Endothelial cell of umbilical vein (primary cell): ENCODE results near the gene PRDM16. TPM values are rescaled to one million over a fixed set of nuclear protein-coding genes. Genes with fewer than 3 reads are reported as not detected.

Source experiments
- BruUV-seq: library from RNA; stranded (reverse); fragments of 400-500 nt; replicated peaks from 2 replicates; lab custom pipeline; 2021; lab: Mats Ljungman, UMichigan
- CTCF ChIA-PET: fragments of 300-600, 350-600 bp; sonication (Branson Sonifier 250); formaldehyde crosslinking; loops from one replicate; lab custom pipeline; 2021; ENCODE audit warnings: antibody characterized with exemption, inconsistent platforms; lab: Charles Lee
- POLR2A ChIA-PET: fragments of 300-600, 350-600 bp; sonication (Branson Sonifier 250); formaldehyde crosslinking; loops from one replicate; lab custom pipeline; 2021; ENCODE audit warnings: antibody characterized with exemption, inconsistent platforms; lab: Charles Lee
- DNase-seq: peaks from one replicate; pipeline ENCODE4 v3.0.0-alpha.2; 2011; ENCODE audit warnings: low read depth, low spot score
- FAIRE-seq: peaks from 2 replicates; lab custom pipeline; 2011; peaks lifted over from hg19 to GRCh38; lab: Jason Lieb, UNC
- H2AFZ ChIP-seq: 2 replicates; pipeline ENCODE4 v1.6.0; 2012; ENCODE audit warnings: low read depth, low read length, control low read depth, inconsistent platforms
- H3K27ac ChIP-seq: 2 replicates; pipeline ENCODE4 v1.5.1; 2011; ENCODE audit warnings: low read depth, mild to moderate bottlenecking, control low read depth, low read length, moderate library complexity; ENCODE audit not compliant: insufficient read depth
- H3K27me3 ChIP-seq, 2 experiments: 2 replicates each; pipeline versions ENCODE4 v1.6.0 to v1.6.1; 2011; ENCODE audit warnings: low read length in 2 of 2, mixed read lengths in 1 of 2; ENCODE audit not compliant: control insufficient read depth in 2 of 2, insufficient read depth in 2 of 2
- H3K36me3 ChIP-seq, 2 experiments: 2 replicates in 1 of 2; 3 replicates in 1 of 2; pipeline ENCODE4 v1.5.1; 2011; ENCODE audit warnings: low read length in 2 of 2, mild to moderate bottlenecking in 1 of 2, moderate library complexity in 1 of 2; ENCODE audit not compliant: control insufficient read depth in 2 of 2, insufficient read depth in 2 of 2; ENCODE audit errors: extremely low read depth in 1 of 2
- H3K4me1 ChIP-seq: 3 replicates; pipeline ENCODE4 v1.5.1; 2011; ENCODE audit warnings: mild to moderate bottlenecking, low read length; ENCODE audit not compliant: control insufficient read depth, insufficient read depth; ENCODE audit errors: extremely low read depth
- H3K4me2 ChIP-seq: 2 replicates; pipeline ENCODE4 v1.6.1; 2011; ENCODE audit warnings: low read length, control low read depth, mixed read lengths; ENCODE audit not compliant: insufficient read depth
- H3K4me3 ChIP-seq, 3 experiments: fragments of 200-600 bp in 1 of 3; sonication (generic), shearing (Covaris generic) in 1 of 3; replicated peaks in 1 of 3; 2 replicates each; pipeline ENCODE4 v1.5.1; 2011 to 2016; ENCODE audit warnings: control low read depth in 3 of 3, low read length in 3 of 3, mild to moderate bottlenecking in 2 of 3, inconsistent platforms in 1 of 3, low read depth in 1 of 3, moderate library complexity in 1 of 3; ENCODE audit not compliant: insufficient read depth in 1 of 3
- H3K79me2 ChIP-seq: 2 replicates; pipeline ENCODE4 v1.6.0; 2012; ENCODE audit warnings: low read length, inconsistent platforms; ENCODE audit not compliant: control insufficient read depth, insufficient read depth
- H3K9ac ChIP-seq: replicated peaks from 2 replicates; pipeline ENCODE3; 2011; ENCODE audit warnings: low read length, control low read depth; ENCODE audit not compliant: insufficient read depth; ENCODE audit errors: extremely low read depth
- H3K9me1 ChIP-seq: replicated peaks from 3 replicates; pipeline ENCODE4 v1.6.0; 2011; ENCODE audit warnings: mild to moderate bottlenecking, low read length; ENCODE audit not compliant: control insufficient read depth, insufficient read depth; ENCODE audit errors: extremely low read depth
- H3K9me3 ChIP-seq: replicated peaks from 2 replicates; pipeline ENCODE4 v1.5.1; 2012; ENCODE audit warnings: low read length, inconsistent platforms; ENCODE audit not compliant: control insufficient read depth, insufficient read depth
- H4K20me1 ChIP-seq: replicated peaks from 2 replicates; pipeline ENCODE3; 2011; ENCODE audit warnings: mild to moderate bottlenecking, low read length; ENCODE audit not compliant: control insufficient read depth, insufficient read depth; ENCODE audit errors: extremely low read depth
- CTCF ChIP-seq, 2 donors: IDR thresholded peaks; 1 replicate in 1 of 2; 2 replicates in 1 of 2; pipeline ENCODE4 v1.5.1; 2011; ENCODE audit warnings: low read length in 2 of 2, mild to moderate bottlenecking in 2 of 2, moderate library complexity in 2 of 2, control low read depth in 1 of 2, inconsistent platforms in 1 of 2, low read depth in 1 of 2; ENCODE audit not compliant: insufficient read depth in 1 of 2; ENCODE audit errors: extremely low read depth in 1 of 2
- EZH2 ChIP-seq: IDR thresholded peaks from 2 replicates; pipeline ENCODE4 v1.6.1; 2012; ENCODE audit warnings: borderline replicate concordance, low read depth, mild to moderate bottlenecking, moderate library complexity, low read length, inconsistent platforms; ENCODE audit not compliant: severe bottlenecking
- FOS ChIP-seq: IDR thresholded peaks from 2 replicates; pipeline ENCODE4 v1.6.1; 2011; ENCODE audit warnings: mild to moderate bottlenecking, low read length, moderate library complexity, borderline replicate concordance; ENCODE audit not compliant: insufficient read depth
- GATA2 ChIP-seq: IDR thresholded peaks from 2 replicates; pipeline ENCODE4 v1.7.0; 2011; ENCODE audit warnings: low read depth, mild to moderate bottlenecking, moderate library complexity, mixed read lengths, low read length; ENCODE audit not compliant: insufficient read length, insufficient read depth
- JUN ChIP-seq: IDR thresholded peaks from 2 replicates; pipeline ENCODE4 v1.6.1; 2011; ENCODE audit warnings: borderline replicate concordance, low read depth; ENCODE audit not compliant: insufficient read length, insufficient read depth
- MAX ChIP-seq: IDR thresholded peaks from 2 replicates; pipeline ENCODE4 v1.6.1; 2011; ENCODE audit not compliant: insufficient read depth, insufficient read length
- MYC ChIP-seq: IDR thresholded peaks from one replicate; pipeline ENCODE4 v1.6.1; 2011; ENCODE audit warnings: mild to moderate bottlenecking, low read depth, low read length
- POLR2A ChIP-seq: IDR thresholded peaks from 2 replicates; pipeline ENCODE4 v1.6.1; 2012; ENCODE audit warnings: low read depth, mild to moderate bottlenecking, control low read depth, low read length
- POLR2AphosphoS5 ChIP-seq: IDR thresholded peaks from 2 replicates; pipeline ENCODE4 v1.6.1; 2012; ENCODE audit warnings: low read depth, mild to moderate bottlenecking, control low read depth, low read length, moderate library complexity; ENCODE audit not compliant: insufficient read depth
- dilution Hi-C: fragments of 300-500 bp; cut with MboI; formaldehyde crosslinking; loops from one replicate; pipeline ENCODE4 v1.15.0; 2019; ENCODE audit warnings: low sequenced_read_pairs; ENCODE audit not compliant: extremely low pct_ligation_motif_present
- intact Hi-C: fragments of 100-400 bp; cut with micrococcal nuclease; formaldehyde crosslinking; loops from one replicate; pipeline ENCODE4 v1.10.0; 2022
- polyA plus RNA-seq, 4 experiments: library from polyadenylated mRNA; depleted of rRNA in 3 of 4; stranded (reverse) in 3 of 4; unstranded in 1 of 4; fragments of >200 nt; gene quantifications; 2 replicates each; pipeline versions ENCODE4 v1.2.1 to v1.2.3, GENCODE V29; 2011 to 2012; ENCODE audit warnings: missing spikeins in 1 of 4
- total RNA-seq: library from RNA; stranded (reverse); gene quantifications from 2 replicates; pipeline ENCODE4 v1.2.3, GENCODE V29; 2021

Gene PRDM16
- total and polyA plus RNA-seq, 2 donors (not counting 3 experiments of a cell fraction or from before 2014, with no cell fraction given) = not detected

- no peak for DNase-seq
- Histone ChIP-seq H3K79me2 (no peaks in the 10 kb centered on the region), H3K4me3 (no peak overlapping the region), H3K9ac (no peak overlapping the region), H3K9me1 (no peaks in the 10 kb centered on the region), H3K36me3 (no peaks in the 10 kb centered on the region), H3K27ac (no peak overlapping the region), H2AFZ (no peak overlapping the region), H4K20me1 (no peaks in the 10 kb centered on the region), H3K9me3 (no peaks in the 10 kb centered on the region), H3K27me3 (no peaks in the 10 kb centered on the region), H3K4me1 (no peaks in the 10 kb centered on the region), H3K4me2 (no peak overlapping the region)
- BruUV-seq = no TSS peak
- intact Hi-C loops = no loop called here
- TF ChIP-seq JUN = no peak
- no peak for TF ChIP-seq POLR2A
- no peak for TF ChIP-seq CTCF (IDR thresholded peaks at IDR 0.05; ENCODE audit: extremely low read depth in 1 of 2, insufficient read depth in 1 of 2, low read depth in 1 of 2, low read length in 2 of 2)
- no peak for TF ChIP-seq POLR2AphosphoS5
- no peak for TF ChIP-seq GATA2
- TF ChIP-seq FOS = no peak
- TF ChIP-seq MAX = no peak
- TF ChIP-seq EZH2 = no peak
- TF ChIP-seq MYC = no peak
- FAIRE-seq = no peak
- ChIA-PET POLR2A (no interaction called here), CTCF (no interaction called here)
- dilution Hi-C loops = no loop called here
Measured at GRCh38 chr1:3141836-3142235, 72.8 kb downstream of the PRDM16 start.
